Mucosa of descending colon (tissue), 3 donors: ENCODE measurements around the gene TRIP13. TPM values are rescaled to one million over a fixed set of nuclear protein-coding genes. Genes with fewer than 3 reads are reported as not detected.

ENCODE experiments used
- ATAC-seq: fragments of 200-7000 bp; cut with Tn5 transposase; one replicate; pipeline ENCODE4 v1.9.1; 2020; ENCODE audit warnings: mild to moderate bottlenecking, moderate library complexity
- DNase-seq, 3 donors: peaks; one replicate each; pipeline ENCODE4 v3.0.0-alpha.2; 2020
- H3K36me3 ChIP-seq: fragments of 200-600 bp; one replicate; pipeline ENCODE4 v1.8.0; 2021; ENCODE audit warnings: low read depth, mild to moderate bottlenecking
- H3K4me1 ChIP-seq: fragments of 200-600 bp; one replicate; pipeline ENCODE4 v1.8.0; 2021; ENCODE audit warnings: low read depth, mild to moderate bottlenecking
- H3K4me3 ChIP-seq: fragments of 200-600 bp; one replicate; pipeline ENCODE4 v1.8.0; 2021; ENCODE audit warnings: mild to moderate bottlenecking
- H3K9me3 ChIP-seq: fragments of 200-600 bp; one replicate; pipeline ENCODE4 v1.8.0; 2021; ENCODE audit warnings: mild to moderate bottlenecking
- CTCF ChIP-seq: fragments of 200-600 bp; IDR thresholded peaks from one replicate; pipeline ENCODE4 v1.8.0; 2022; ENCODE audit warnings: antibody characterized with exemption, mild to moderate bottlenecking
- intact Hi-C, 2 donors: fragments of 100-400 bp; cut with DNase I in 1 of 2; cut with micrococcal nuclease in 1 of 2; formaldehyde crosslinking; loops; one replicate each; pipeline versions ENCODE4 v1.11.0 to v1.11.1; 2022; cut with DNase I, micrococcal nuclease
- total RNA-seq, 3 donors: library from RNA; stranded (reverse); fragmentation: NEBNext Ultra II Directional in 2 of 3; extraction: Animal tissue kit (Norgen Biotek cat#: 25700) in 2 of 3; gene quantifications; one replicate each; pipeline versions ENCODE4 v1.2.1 to v1.2.4, GENCODE V29; 2021 to 2023
- donor health status: DM: no; HTN: no; CAD: no; lungs with moderate emphysema.
- donor health status: DM: no; HTN: no; CAD: no.
- donor health status: DM: no; HTN: yes; CAD: no.

Gene TRIP13
- total RNA-seq, 3 donors from 2014 or later, result 1.4 to 7.1 (median 2.1) TPM

GRCh38 chr5:871596-872298 is 20.9 kb upstream of the TRIP13 start:
- TF ChIP-seq CTCF, result no peak
- DNase-seq (no peak), ATAC-seq (no peak)
- Histone ChIP-seq H3K36me3 (peaks cover 8% of the 10 kb centered on the region), H3K9me3 (no peaks in the 10 kb centered on the region), H3K4me1 (no peaks in the 10 kb centered on the region), H3K4me3 (no peak overlapping the region)
- intact Hi-C loops, result no loop called here

- ATAC-seq, result no peak
- H3K4me3 ChIP-seq, result no peak overlapping the region
These were observed 20.4 kb upstream of the TRIP13 start for GRCh38 chr5:872301-872700.

GRCh38 chr5:873328-873727 is 19.4 kb upstream of the TRIP13 start:
- H3K36me3 ChIP-seq, result peaks cover 16% of the 10 kb centered on the region
- no peaks in the 10 kb centered on the region for H3K9me3 ChIP-seq
- DNase-seq, result no peak
- TF ChIP-seq CTCF, result no peak
- H3K4me1 ChIP-seq, result no peaks in the 10 kb centered on the region
- intact Hi-C loops, result no loop called here
- no peak overlapping the region for H3K4me3 ChIP-seq
- ATAC-seq, result no peak

More at GRCh38 chr5:872301-872700, 20.4 kb upstream of the TRIP13 start:
- Histone ChIP-seq H3K4me1 (no peaks in the 10 kb centered on the region), H3K36me3 (peaks cover 8% of the 10 kb centered on the region), H3K9me3 (no peaks in the 10 kb centered on the region)
- TF ChIP-seq CTCF, result no peak
- DNase-seq, result no peak
- intact Hi-C loops, result no loop called here

- no peak for TF ChIP-seq CTCF
- H3K36me3 ChIP-seq, result peaks cover 12% of the 10 kb centered on the region
- no peak overlapping the region for H3K4me3 ChIP-seq
- no peaks in the 10 kb centered on the region for H3K9me3 ChIP-seq
- no peak for DNase-seq
- intact Hi-C loops, result no loop called here
- H3K4me1 ChIP-seq, result no peaks in the 10 kb centered on the region
- ATAC-seq, result no peak
These were observed 16.8 kb upstream of the TRIP13 start for GRCh38 chr5:875931-876330.

GRCh38 chr5:876398-877365 is 16.0 kb upstream of the TRIP13 start:
- intact Hi-C loops, result no loop called here
- ATAC-seq (no peak), DNase-seq (no peak)
- H3K9me3 ChIP-seq, result no peaks in the 10 kb centered on the region
- H3K4me3 ChIP-seq, result no peak overlapping the region
- no peak for TF ChIP-seq CTCF
- peaks cover 18% of the 10 kb centered on the region for H3K36me3 ChIP-seq
- H3K4me1 ChIP-seq, result no peaks in the 10 kb centered on the region
